Activated naive CD4-positive, alpha-beta T cell treated with anti-CD3 and anti-CD28 coated beads for 36 hours (primary cell): ENCODE results near the gene FALEC. TPM values are rescaled to one million over a fixed set of nuclear protein-coding genes. Genes with fewer than 3 reads are reported as not detected.

ENCODE experiments used
- CTCF ChIA-PET: fragments of 350-600 bp; sonication (Branson Sonifier 250); formaldehyde crosslinking; loops from one replicate; lab custom pipeline; 2021; ENCODE audit warnings: antibody characterized with exemption; lab: Charles Lee
- DNase-seq: peaks from one replicate; pipeline ENCODE4 v3.0.0-alpha.2; 2020
- H3K27ac Mint-ChIP-seq: one replicate; pipeline ENCODE4 v1.8.0; 2021; ENCODE audit warnings: mild to moderate bottlenecking, mixed read lengths
- H3K27me3 Mint-ChIP-seq: one replicate; pipeline ENCODE4 v1.8.0; 2021; ENCODE audit warnings: low read depth, mixed read lengths
- H3K36me3 Mint-ChIP-seq: one replicate; pipeline ENCODE4 v1.8.0; 2021; ENCODE audit warnings: low read depth, mixed read lengths
- H3K4me1 Mint-ChIP-seq: one replicate; pipeline ENCODE4 v1.8.0; 2021; ENCODE audit warnings: low read depth, mixed read lengths
- H3K4me3 Mint-ChIP-seq: one replicate; pipeline ENCODE4 v1.8.0; 2021; ENCODE audit warnings: mild to moderate bottlenecking, moderate library complexity, mixed read lengths
- H3K9me3 Mint-ChIP-seq: one replicate; pipeline ENCODE4 v1.8.0; 2021; ENCODE audit warnings: mixed read lengths
- intact Hi-C: fragments of 100-400 bp; cut with micrococcal nuclease; formaldehyde crosslinking; loops from one replicate; pipeline ENCODE4 v1.15.1; 2023
- total RNA-seq, 2 experiments: library from RNA; stranded (reverse); gene quantifications; one replicate each; pipeline ENCODE4 v1.2.3, GENCODE V29; 2021

Gene FALEC
- total RNA-seq, 2 experiments from 2014 or later: not detected

DNA sequence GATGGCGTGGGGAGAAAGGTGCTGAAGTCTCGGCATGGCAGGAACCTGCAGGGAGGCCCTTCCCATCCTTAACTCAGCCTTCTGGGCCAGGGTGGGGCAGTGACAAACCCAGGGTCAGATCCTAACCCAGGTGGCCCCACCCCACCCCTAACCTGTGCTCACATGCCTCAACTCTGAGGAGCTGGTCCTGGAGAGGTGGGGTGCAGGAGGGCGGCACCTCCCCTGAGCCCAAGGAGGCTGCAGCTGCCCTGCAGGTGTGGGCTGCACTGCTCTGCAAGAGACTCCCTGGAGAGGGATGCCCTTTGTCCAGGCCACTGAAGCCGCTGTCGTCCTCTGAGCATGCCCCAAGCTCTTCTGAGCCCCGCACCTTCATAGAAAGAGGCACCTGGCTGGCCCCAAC is 18.4 kb downstream of the FALEC start:
- Mint-ChIP-seq H3K4me3 (no peak overlapping the region), H3K27ac (no peak overlapping the region), H3K36me3 (no peaks in the 10 kb centered on the region), H3K27me3 (peaks cover 3% of the 10 kb centered on the region), H3K9me3 (no peaks in the 10 kb centered on the region), H3K4me1 (peaks cover 2% of the 10 kb centered on the region)
- CTCF ChIA-PET: interaction anchor here (0.8 to 1.8 kb wide), 3 partner anchors 14 to 278 kb away, joined by 3 to 4 read pairs (median 3); no protein-coding TSS in a partner anchor
- intact Hi-C loops: no loop called here
- no peak for DNase-seq

DNA sequence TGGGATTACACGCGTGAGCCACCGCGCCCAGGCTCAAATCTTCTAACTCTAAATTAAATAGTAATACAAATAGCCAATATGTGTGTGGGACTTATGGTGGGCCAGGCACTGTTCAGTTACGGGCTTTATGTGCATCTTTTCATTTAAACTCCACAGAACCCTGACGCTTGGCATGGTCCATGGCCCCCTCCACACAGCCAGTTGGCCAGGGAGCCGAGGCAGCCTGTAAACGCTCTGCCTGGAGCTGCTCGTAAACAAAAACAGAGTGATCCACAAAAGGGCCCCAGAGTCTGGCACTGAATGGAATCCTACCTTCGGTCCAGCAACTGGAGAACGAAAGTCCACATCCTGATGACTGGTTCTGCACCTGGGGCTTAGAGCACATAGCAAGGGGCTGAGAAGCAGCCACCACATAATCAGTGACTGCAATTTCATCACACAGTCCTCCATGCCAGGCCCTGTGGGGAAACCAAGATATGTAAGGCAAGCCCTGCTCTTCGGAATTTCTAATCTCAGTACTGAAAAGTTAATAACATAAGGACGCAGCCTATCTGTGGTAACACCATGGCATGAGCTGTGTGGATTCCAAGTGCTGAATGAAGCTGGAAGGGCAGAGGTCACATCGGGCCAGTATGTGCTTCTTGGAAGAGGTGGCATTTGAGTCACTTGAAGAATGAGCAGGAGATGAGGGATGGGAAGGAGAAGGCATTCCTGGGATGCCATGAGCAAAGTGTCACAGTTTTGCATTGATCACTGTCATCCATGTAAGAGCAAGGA is 20.1 kb downstream of the FALEC start:
- CTCF ChIA-PET: no interaction called here
- DNase-seq: no peak
- Mint-ChIP-seq H3K4me3 (no peak overlapping the region), H3K9me3 (no peaks in the 10 kb centered on the region), H3K27me3 (peaks cover 3% of the 10 kb centered on the region), H3K4me1 (peaks cover 2% of the 10 kb centered on the region), H3K36me3 (no peaks in the 10 kb centered on the region), H3K27ac (no peak overlapping the region)
- intact Hi-C loops: no loop called here

DNA sequence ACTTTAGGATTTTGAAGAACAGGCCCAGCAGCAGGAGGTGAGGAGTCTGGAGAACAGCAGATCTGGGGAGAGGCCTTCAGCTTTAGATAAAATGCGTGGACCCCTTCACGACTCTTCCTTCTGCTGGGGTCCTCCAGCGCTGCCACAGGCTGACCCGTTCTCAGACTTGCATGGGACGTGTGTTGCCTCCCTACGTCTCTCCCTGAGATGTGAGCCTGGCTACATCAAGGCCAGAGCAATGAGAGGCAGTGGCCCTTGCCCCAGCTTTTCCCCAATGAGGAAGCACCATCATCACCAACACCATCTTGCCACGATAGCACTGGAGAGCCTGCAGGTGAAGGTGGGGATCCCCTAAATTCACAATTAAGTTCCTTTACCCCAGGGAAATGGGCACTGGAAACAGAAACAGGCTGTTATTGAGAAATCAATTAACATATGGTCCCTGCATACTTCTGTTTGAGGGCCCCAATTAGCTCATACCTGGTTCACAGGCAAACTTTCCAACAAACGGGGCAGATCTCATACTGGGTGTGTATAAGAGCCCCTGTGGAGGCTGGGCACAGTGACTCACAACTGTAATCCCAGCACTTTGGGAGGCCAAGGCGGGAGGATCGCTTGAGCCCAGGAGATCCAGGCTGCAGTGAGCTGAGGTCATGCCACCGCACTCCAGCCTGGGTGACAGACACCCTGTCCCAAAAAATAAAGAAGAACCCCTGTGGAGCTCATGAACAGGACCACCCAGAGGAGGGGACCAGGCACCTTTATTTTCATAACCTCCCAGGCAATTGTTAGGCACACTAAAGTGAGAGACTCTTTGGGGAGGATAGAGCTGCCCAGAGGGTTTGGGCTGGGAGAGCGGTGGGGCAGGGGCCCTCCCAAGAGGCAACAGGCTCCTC is 21.5 kb downstream of the FALEC start:
- H3K36me3 Mint-ChIP-seq: no peaks in the 10 kb centered on the region
- H3K4me3 Mint-ChIP-seq: no peak overlapping the region
- no peaks in the 10 kb centered on the region for H3K9me3 Mint-ChIP-seq
- H3K4me1 Mint-ChIP-seq: peaks cover 2% of the 10 kb centered on the region
- no peak for DNase-seq
- no peak overlapping the region for H3K27ac Mint-ChIP-seq
- intact Hi-C loops: no loop called here
- CTCF ChIA-PET: interaction anchor here (0.6 to 1.7 kb wide), 3 partner anchors 15 to 24 kb away, joined by 6 read pairs; no protein-coding TSS in a partner anchor
- peaks cover 3% of the 10 kb centered on the region for H3K27me3 Mint-ChIP-seq

DNA sequence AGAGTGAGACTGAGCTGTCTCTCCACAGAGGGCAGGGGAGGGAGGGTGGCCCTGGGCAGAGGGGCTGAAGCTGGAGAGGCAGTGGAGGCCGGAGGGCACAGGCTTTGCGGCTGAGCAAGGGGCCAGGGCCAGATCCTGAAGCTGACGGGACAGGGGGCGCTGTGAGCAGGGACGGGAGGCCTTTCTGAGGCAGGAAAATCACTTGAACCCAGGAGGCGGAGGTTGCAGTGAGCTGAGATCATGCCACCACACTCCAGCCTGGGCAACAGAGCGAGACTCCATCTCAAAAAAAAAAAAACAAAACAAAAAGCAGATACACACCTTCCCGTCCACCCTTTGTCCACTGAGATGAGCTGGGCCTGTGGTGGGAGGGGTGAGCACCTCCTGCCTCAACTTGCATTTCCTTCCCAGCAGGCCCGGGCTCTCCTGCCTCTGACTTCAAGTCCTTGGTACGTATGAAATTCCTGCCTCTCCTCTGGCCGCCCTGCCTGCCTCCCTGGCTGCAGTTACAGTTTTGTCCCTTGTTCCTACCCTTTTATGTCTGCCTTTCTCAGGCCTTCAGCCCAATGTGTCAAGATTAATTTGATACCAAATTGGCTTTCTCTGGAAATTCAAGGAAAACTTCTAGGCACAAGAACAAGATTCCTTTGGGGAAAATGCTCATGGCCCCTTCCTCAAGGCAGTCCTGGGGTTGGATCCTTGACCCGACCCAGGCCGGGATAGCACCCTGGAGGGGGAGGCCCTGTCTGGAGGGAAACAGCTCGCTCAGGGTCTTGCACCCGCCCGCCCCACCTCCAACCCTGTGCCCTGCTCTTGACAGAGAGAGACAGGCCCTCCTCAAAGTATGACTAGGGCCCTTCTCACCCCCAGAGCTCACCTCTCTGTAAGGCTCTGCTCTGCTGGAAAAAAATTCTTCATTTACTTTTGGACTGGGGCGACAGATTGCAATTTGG is 22.5 kb downstream of the FALEC start:
- DNase-seq: no peak
- Mint-ChIP-seq H3K27ac (no peak overlapping the region), H3K9me3 (no peaks in the 10 kb centered on the region), H3K4me3 (no peak overlapping the region), H3K27me3 (peaks cover 5% of the 10 kb centered on the region), H3K36me3 (no peaks in the 10 kb centered on the region), H3K4me1 (no peaks in the 10 kb centered on the region)
- CTCF ChIA-PET: interaction anchor here (0.5 to 1.7 kb wide), 3 partner anchors 22 to 105 kb away, joined by 3 to 6 read pairs (median 6); no protein-coding TSS in a partner anchor
- intact Hi-C loops: no loop called here

DNA sequence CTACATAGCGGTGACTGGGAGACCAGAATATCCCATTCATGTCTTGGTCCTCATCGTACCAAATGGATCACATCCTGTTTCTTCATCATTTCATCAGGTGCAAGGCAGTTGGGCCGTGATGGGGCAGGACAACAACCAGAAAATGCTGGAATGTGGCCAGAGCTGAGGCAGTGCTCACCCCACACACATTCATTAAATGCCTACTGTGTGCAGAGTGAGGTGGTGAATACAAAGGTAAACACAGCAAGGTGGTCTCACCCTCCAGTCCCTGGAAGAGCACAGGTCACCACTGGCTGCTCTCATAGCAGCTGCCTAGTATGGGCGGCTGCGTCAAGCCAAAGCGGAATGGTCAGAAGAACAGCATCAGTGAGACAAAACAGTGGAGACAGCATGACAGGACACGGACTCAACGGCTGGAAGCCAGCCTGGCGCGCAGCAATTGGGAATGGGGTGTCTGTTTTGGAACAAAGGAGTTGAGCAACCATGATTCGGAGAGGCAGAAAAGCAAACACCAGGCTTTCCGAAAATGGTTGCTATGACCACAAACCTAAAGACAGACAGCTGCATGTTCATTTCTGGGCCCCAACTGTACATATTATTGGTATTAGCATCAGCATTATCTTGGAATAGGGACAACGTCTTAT is 28.1 kb downstream of the FALEC start:
- CTCF ChIA-PET: interaction anchor here (3.4 kb wide), 1 partner anchor 11 kb away, joined by 14 read pairs; no protein-coding TSS in a partner anchor
- H3K27ac Mint-ChIP-seq: no peak overlapping the region

DNA sequence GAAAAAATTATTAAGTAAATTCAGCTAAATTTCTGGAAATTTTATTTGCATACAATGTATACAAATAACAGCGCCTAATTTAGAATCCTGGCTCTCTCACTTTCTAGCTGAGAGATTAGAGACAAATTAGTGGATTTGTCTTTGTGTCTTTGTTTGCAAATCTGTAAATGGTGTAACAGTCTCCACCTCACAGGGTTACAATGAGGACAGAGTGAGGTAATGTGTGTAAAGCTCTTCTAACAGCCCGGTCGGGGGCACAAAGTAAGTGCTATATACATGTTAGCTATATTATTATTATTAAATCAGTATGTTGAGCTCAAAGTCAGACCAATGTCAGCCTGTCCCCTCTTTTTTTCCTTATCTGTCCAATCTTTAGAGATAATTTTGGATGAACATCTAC is 28.7 kb downstream of the FALEC start:
- Mint-ChIP-seq H3K27me3 (peaks cover 13% of the 10 kb centered on the region), H3K4me1 (peaks cover 3% of the 10 kb centered on the region), H3K36me3 (no peaks in the 10 kb centered on the region), H3K9me3 (no peaks in the 10 kb centered on the region), H3K27ac (no peak overlapping the region), H3K4me3 (no peak overlapping the region)
- no peak for DNase-seq
- intact Hi-C loops: no loop called here
- CTCF ChIA-PET: interaction anchor here (3.4 kb wide), 1 partner anchor 12 kb away, joined by 14 read pairs; no protein-coding TSS in a partner anchor

More for the DNA sequence above, 28.1 kb downstream of the FALEC start:
- Mint-ChIP-seq H3K4me1 (peaks cover 3% of the 10 kb centered on the region), H3K27me3 (peaks cover 13% of the 10 kb centered on the region), H3K4me3 (no peak overlapping the region), H3K36me3 (no peaks in the 10 kb centered on the region), H3K9me3 (no peaks in the 10 kb centered on the region)
- intact Hi-C loops: no loop called here
- no peak for DNase-seq

DNA sequence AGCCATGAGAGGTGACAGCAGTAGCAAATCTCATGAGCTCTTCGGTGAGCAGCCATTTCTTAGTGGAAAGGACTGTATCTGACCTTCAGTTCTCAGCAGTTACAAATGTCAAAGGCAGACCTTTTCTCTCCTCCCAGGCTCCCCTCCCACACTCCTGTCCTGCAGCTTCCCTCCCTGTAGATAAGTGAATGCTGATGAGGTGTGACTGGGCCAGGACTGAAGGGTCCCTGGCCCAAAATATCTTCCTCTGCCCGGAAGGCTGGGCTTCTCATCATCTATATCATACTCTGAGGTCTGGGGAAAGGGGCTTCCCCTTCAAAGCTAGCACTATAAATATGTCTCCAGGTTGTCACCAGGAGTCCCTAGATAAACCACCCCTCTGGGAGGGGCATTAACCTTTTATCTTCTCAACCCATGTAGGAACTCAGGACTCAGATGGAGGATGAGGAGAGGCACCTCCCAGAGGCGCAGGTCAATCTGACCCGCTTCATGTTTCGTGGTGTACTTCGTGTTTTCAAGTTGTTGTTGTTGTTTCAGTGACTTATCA is 30.0 kb downstream of the FALEC start:
- DNase-seq: no peak
- Mint-ChIP-seq H3K27me3 (peaks cover 23% of the 10 kb centered on the region), H3K4me3 (no peak overlapping the region), H3K27ac (no peak overlapping the region), H3K9me3 (no peaks in the 10 kb centered on the region), H3K4me1 (peaks cover 9% of the 10 kb centered on the region), H3K36me3 (no peaks in the 10 kb centered on the region)
- CTCF ChIA-PET: interaction anchor here (3.4 kb wide), 1 partner anchor 13 kb away, joined by 14 read pairs; no protein-coding TSS in a partner anchor
- intact Hi-C loops: no loop called here

DNA sequence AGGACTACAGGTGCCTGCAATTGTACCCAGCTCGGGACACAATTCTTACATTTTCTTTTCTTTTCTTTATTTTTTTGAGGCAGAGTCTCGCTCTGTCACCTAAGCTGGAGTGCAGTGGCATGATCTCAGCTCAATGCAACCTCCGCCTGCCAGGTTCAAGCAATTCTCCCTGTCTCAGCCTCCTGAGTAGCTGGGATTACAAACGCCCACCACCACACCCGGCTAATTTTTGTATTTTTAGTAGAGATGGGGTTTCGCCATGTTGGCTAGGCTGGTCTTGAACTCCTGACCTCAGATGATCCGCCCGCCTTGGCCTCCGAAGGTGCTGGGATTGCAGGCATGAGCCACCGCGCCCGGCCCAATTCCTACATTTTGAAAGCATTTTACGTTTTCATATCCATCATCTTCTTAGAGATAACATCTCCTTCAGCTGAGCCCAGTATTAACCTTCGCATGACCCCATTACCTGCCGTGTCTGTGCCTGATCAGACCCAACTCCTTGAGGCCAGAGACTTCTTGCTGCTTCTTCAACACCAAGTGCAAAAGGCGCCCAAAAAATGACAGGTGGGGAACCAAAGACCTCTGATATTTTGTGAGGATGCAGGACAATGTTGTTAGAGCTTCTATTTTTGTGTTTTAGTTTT is 30.9 kb downstream of the FALEC start:
- peaks cover 31% of the 10 kb centered on the region for H3K27me3 Mint-ChIP-seq

DNA sequence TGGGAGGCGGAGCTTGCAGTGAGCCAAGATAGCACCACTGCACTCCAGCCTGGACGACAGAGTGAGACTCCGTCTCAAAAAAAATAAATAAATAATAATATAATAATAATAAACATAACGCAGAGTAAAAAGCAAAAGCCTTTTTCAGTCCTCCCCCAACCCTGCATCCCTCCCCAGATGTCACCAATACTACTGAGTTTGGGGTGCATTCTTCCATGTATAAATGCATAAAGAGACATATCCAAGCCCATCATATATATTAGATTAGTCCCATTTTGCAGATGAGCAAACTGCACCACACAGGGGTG is 32.7 kb downstream of the FALEC start:
- CTCF ChIA-PET: interaction anchor here (0.6 to 2.4 kb wide), 10 partner anchors 12 to 546 kb away, joined by 3 to 16 read pairs (median 4); partner anchors contain the start of genes FALEC and MCL1
- Mint-ChIP-seq H3K4me1 (peaks cover 32% of the 10 kb centered on the region), H3K27me3 (peaks cover 33% of the 10 kb centered on the region), H3K27ac (no peak overlapping the region), H3K9me3 (no peaks in the 10 kb centered on the region), H3K4me3 (peak overlapping the region; percentile 69), H3K36me3 (no peaks in the 10 kb centered on the region)
- no peak for DNase-seq
- intact Hi-C loops: no loop called here

More for the DNA sequence above, 30.9 kb downstream of the FALEC start:
- Mint-ChIP-seq H3K4me3 (no peak overlapping the region), H3K27ac (no peak overlapping the region), H3K9me3 (no peaks in the 10 kb centered on the region), H3K36me3 (no peaks in the 10 kb centered on the region), H3K4me1 (peaks cover 18% of the 10 kb centered on the region)
- intact Hi-C loops: no loop called here
- no peak for DNase-seq
- CTCF ChIA-PET: interaction anchor here (0.6 to 3.4 kb wide), 3 partner anchors 14 to 69 kb away, joined by 3 to 14 read pairs (median 4); no protein-coding TSS in a partner anchor

DNA sequence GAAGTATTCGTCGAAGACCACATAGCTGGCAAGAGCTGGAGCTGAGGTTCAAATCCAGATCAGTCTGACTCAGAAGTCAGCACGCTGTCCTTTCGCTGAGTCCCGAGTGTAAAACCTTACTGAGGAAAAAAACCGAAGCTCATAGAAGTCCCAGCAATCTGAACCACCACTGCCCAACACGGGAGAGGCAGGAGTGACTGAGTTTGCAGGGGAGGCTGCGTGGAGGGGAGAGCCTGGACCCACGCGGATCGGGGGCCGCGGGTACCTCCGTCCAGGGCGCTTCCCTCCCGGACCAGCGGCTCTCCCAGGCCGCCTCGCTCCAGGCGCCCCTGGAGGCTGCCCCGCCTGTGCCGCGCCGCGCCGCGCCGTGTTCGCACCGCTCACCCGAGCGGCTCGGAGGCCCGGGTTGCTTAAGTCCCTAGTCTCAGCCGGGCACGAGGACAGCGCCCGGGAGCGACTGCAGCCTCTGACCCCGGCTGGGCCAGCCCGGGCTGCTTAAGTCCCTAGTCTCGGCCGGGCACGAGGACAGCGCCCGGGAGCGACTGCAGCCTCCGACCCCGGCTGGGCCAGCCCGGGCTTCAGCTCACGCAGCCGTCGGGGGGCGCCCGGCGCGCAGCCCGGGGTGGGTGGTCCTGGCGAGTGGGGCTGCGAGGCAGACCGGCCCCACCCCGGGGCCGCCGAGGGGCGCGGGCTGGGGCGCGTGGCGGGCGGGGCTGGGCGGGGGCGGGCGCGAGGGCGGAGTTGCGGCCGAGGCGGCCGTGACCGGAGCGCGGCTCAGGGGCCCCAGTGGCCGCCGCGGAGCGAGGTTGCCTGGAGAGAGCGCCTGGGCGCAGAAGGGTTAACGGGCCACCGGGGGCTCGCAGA is 33.3 kb downstream of the FALEC start, which contains the start of gene ADAMTSL4:
TSS of gene ADAMTSL4 (plus strand) at position 777 of the 864 bp plus-strand sequence. CDS start 2,881 bp downstream, outside the sequence.
- peak; percentile 47 for DNase-seq
- Mint-ChIP-seq H3K4me3 (peak within 1 kb of the TSS; percentile 76), H3K9me3 (no peaks in the 10 kb centered on the region), H3K4me1 (peaks cover 32% of the 10 kb centered on the region), H3K27ac (no peak within 1 kb of the TSS), H3K27me3 (peaks cover 33% of the 10 kb centered on the region), H3K36me3 (no peaks in the 10 kb centered on the region)
- intact Hi-C loops: no loop called here
- CTCF ChIA-PET: interaction anchor here (0.6 to 2.4 kb wide), 10 partner anchors 11 to 545 kb away, joined by 3 to 16 read pairs (median 4); partner anchors contain the start of genes FALEC and MCL1
